HG02610 (cell line): ENCODE data around the gene KRT20.

Experiments used
- ATAC-seq: cut with Tn5 transposase; IDR thresholded peaks from one replicate; pipeline ENCODE4 v1.9.1; 2021; ENCODE audit warnings: mild to moderate bottlenecking, moderate library complexity; ENCODE audit not compliant: unreplicated experiment

KRT20 gene

DNA sequence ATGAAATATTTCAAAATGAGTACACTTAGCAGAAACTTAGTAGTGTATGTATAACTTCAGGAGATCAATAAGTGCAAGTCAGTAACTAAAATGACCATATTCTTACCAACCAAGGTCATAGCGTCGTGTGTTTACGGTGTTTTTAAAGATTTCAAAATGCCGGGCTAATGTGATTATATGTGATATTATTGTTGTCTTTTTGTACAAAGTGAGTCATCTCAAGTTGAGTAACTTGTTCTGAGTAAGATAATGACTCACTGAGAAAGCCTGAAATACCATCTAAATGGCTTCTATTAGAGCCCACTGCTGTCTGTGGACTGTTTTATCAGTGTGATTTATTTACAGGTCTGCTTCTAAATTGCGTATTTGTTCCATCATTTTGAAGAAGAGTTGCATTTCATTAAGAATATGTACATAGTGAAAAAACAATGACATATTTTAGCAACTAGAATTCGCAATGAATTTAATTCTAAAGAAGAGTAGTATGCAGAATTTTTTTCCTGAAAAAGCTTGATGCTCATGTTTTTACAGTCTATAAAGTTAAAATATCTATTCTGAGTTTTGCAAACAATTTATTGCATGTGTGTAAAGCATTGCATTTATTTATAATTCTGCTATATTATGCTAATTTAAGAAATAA lies 30.7 kb downstream of the KRT20 start:
- no peak for ATAC-seq

GRCh38 chr17:40852364-40852763 lies 32.7 kb downstream of the KRT20 start:
- ATAC-seq, result no peak

- no peak for ATAC-seq
These were observed 34.6 kb downstream of the KRT20 start for GRCh38 chr17:40850293-40850972.

GRCh38 chr17:40849723-40850122 lies 35.3 kb downstream of the KRT20 start:
- ATAC-seq, result no peak

DNA sequence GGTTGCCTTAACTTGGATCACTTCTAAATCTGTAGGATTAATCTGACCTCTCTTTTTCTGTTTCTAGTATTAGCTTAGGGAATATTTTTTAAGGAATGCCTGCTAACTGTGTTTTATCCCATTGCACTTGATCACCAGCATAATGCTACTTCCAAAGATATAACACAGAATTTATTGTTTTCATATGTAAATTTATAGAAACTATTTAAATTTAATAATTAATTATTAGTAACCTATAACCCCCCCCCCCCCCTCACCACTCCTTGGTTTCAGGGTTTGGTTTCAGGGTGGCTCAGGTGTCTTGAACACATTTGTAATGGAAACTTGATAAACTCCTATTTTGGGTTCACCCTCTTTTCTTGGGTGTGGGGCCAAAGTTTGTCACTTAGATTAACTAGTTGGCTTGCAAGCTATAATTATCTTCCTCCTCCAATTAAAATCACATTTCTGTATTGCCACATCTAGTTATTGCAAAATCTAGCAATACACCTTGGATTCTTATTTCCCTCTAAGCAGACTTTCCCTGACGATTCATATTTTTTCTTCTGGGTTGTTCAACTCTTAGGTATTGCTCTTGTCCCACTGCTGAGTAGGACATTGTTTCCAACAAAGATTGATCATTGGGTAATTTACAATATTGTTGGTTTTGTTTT lies 36.3 kb downstream of the KRT20 start:
- ATAC-seq, result no peak

- ATAC-seq, result no peak
These were observed 38.4 kb downstream of the KRT20 start for GRCh38 chr17:40846515-40847144.

DNA sequence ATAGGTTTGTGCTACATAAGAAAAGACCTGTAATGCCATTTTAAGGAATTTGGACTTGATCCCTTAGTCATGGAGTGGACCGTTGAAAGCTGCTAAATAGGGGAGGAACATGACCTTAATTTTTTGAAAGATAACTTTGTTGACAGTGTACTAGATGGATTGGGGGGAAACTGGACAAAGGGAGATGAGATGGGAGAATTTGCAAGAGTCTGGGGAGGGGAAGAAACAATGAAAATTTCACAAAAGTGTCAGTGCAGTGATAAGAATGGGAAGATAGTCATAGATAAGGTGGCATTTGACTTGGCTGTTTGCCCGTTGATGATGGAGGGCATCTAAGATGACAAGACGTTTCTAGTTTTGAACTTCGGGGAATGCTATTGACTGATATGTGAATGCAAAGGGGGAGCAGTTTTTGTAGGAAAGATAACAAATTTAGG lies 40.4 kb downstream of the KRT20 start:
- ATAC-seq, result no peak

- no peak for ATAC-seq
These were observed 41.8 kb downstream of the KRT20 start for GRCh38 chr17:40843242-40843641.

DNA sequence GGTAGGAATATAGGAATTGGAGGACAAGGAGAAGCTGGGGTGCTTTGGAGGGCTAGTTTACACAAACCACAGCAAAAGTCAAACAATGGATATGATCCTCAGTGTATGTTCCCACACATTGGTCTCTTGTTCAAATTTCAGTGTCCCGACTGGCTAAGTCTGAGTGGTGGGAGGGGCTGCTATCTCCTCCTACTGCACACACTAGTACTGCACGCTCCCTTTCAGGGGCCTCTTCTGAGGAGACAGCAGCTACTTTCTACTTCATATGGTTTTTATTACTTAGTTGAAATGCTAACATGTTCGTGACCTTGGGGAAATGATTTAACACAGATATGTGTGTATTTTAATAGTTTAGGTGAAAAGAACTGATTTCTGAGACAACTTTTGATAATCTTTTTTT lies 43.8 kb downstream of the KRT20 start:
- ATAC-seq, result no peak

- no peak for ATAC-seq
These were observed 45.8 kb downstream of the KRT20 start for GRCh38 chr17:40839194-40839593.

DNA sequence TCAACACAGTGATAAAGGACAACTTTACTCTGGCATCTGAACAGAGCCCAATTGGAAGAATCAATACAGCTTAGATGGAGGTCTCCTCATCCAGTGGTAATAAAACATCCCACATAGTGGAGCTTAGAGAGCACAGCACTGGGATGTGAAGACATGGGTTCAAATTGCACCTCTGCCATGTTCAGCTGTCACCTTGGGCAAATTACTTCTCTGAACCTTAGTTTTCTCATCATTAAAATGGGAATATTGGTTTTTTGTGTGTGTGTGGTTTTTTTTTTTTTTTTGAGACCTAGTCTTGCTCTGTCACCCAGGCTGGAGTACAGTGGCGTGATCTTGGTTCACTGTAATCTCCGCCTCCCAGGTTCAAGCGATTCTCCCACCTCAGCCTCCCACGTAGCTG lies 49.0 kb downstream of the KRT20 start:
- ATAC-seq, result no peak

- ATAC-seq, result no peak
These were observed 51.2 kb downstream of the KRT20 start for GRCh38 chr17:40833882-40834281.

DNA sequence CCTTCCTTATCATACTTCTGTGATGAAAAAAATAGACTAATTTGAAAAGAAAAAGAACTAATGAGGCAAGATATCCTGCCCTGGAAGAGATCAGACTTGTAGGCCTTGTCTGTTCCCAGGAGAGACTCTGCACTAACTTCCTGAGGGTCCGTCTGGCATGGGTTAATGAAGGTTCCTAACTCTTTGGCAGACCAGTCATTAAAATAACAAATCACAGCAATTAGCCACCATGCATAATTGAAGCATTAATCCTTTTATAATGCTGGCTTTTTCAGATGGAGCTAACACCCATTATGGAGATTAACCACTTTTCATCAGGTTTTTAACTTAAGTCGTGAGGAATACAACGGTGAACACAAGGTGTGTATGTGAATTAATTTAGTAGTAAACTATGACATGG lies 52.2 kb downstream of the KRT20 start:
- no peak for ATAC-seq

- no peak for ATAC-seq
These were observed 54.8 kb downstream of the KRT20 start for GRCh38 chr17:40830085-40830776.

DNA sequence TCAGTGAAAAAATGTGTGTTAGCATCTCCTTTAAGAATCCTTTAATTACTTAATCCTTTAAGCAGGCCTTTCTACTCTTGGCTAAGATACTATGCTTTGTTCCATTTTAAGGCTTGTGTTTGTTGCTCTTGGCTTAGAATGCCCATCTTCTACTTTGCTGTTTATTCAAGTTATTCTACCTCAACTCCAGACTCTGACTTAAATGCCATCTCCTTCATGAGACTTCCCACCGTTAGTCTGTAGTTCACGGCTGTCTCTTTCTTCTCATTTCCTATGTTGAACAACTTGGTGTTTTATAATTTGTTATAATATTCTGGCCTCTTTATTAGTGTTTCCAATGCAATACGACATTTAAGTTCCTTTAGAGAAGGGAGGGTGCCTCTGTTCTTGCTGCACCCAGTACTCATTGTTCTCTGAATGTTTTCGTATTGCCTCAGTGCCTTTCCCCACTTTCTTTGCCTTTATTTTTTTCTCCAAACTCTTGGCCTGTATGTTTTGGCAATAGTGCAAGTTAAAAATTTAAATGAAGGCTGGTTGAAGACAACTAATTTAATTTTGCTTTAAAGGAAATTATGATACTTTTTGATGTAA lies 56.5 kb downstream of the KRT20 start:
- ATAC-seq, result no peak

DNA sequence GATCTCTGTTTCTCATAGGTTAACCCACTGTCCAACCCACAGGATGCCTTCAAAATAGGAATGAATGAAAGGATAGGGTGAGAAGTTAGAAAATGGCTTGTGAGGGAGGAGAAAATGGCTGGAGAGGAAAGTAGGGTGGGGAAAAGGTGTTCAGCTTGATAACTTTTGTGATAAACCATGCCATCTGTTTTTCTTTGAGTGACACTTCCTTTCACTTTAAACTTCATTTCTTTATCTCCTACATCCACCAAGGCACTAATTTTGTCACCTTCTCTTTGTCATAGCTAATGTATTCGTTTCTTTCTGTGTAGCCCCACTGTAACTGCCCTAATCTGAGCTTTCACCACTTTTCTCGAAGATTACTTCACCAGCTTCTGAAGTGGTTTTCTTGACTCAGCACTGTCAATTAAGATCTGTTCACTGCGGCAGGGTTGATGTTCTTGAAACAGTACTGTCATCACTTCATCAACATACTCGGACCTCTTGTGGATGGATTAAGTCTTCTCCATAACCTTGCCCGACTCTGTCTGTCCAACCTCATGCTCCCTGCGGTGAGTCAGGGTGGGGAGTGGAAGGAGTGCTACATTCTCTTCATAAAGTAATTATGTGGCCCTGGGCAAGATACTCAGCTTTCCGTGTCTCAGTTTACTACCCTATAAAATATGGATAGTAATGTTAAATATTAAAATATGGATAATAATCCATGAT lies 57.1 kb downstream of the KRT20 start:
- no peak for ATAC-seq
